Measurements from ENCODE around the gene DCAF4.

- TF ChIP-seq, protein P1, sequence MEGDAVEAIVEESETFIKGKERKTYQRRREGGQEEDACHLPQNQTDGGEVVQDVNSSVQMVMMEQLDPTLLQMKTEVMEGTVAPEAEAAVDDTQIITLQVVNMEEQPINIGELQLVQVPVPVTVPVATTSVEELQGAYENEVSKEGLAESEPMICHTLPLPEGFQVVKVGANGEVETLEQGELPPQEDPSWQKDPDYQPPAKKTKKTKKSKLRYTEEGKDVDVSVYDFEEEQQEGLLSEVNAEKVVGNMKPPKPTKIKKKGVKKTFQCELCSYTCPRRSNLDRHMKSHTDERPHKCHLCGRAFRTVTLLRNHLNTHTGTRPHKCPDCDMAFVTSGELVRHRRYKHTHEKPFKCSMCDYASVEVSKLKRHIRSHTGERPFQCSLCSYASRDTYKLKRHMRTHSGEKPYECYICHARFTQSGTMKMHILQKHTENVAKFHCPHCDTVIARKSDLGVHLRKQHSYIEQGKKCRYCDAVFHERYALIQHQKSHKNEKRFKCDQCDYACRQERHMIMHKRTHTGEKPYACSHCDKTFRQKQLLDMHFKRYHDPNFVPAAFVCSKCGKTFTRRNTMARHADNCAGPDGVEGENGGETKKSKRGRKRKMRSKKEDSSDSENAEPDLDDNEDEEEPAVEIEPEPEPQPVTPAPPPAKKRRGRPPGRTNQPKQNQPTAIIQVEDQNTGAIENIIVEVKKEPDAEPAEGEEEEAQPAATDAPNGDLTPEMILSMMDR (conservative IDR thresholded peaks at IDR 0.05; ENCODE audit: low read length) = no peak
- no peak for TF ChIP-seq EZH2phosphoT487 (IDR thresholded peaks at IDR 0.05; ENCODE audit: borderline replicate concordance)
Measured at GRCh38 chr14:72878746-72879145, 47.5 kb upstream of the DCAF4 start.
